Measurements from ENCODE around the gene LRRC17.

GRCh38 chr7:102973096-102973802 lies 60.4 kb downstream of the LRRC17 start:
- TF ChIP-seq, protein P1, sequence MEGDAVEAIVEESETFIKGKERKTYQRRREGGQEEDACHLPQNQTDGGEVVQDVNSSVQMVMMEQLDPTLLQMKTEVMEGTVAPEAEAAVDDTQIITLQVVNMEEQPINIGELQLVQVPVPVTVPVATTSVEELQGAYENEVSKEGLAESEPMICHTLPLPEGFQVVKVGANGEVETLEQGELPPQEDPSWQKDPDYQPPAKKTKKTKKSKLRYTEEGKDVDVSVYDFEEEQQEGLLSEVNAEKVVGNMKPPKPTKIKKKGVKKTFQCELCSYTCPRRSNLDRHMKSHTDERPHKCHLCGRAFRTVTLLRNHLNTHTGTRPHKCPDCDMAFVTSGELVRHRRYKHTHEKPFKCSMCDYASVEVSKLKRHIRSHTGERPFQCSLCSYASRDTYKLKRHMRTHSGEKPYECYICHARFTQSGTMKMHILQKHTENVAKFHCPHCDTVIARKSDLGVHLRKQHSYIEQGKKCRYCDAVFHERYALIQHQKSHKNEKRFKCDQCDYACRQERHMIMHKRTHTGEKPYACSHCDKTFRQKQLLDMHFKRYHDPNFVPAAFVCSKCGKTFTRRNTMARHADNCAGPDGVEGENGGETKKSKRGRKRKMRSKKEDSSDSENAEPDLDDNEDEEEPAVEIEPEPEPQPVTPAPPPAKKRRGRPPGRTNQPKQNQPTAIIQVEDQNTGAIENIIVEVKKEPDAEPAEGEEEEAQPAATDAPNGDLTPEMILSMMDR (conservative IDR thresholded peaks at IDR 0.05; ENCODE audit: low read length) = no peak
- TF ChIP-seq EZH2phosphoT487 (IDR thresholded peaks at IDR 0.05; ENCODE audit: borderline replicate concordance, low read depth, low read length) = no peak

All from OCI-LY7 (cell line).